Brain pericyte (primary cell): Measurements from ENCODE around the gene HRAS.

Experiments
- DNase-seq: peaks from one replicate; pipeline ENCODE4 v3.0.0-alpha.2; 2012; ENCODE audit warnings: low read depth, low spot score

HRAS gene

DNA sequence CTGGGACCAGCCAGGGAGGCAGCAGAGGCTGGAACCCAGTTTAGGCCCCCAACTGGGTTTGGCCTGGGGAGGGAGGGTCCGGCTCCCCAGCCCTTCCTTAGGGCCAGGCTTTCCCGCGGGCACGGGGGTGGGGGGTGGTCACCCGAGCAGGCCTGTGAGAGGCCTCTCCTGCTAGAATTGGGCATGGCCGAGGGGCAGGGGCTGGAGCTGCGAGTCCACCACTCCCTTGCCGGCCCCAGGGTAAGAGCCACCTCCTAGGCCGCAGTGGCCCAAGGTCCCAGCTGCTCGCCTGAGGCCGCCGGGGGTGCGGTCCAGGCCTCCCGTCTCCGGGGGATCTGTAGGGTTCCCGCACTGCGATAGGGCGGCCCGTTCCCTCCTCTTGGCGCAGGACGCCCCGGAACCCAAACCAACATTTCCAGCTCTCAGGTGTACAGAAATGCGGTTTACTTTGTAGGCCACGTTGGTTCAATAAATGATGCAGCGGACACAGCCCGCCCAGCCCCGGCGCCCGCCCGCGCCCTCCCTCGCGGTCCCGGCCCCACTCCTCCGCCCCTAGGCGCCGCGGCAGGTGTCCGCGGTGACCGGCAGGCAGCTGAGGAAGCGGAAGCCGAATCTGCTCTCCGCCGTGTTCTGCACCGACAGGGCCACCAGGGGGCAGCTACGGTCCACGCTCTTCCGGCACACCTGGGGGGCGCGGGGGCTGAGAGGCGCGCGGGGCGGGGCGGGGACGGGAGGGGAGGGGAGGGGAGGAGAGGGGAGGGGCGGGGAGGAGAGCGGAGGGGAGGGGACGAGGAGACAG, 19.3 kb upstream of the HRAS start:
- no peak for DNase-seq

GRCh38 chr11:553988-554340, 18.6 kb upstream of the HRAS start:
- no peak for DNase-seq

DNA sequence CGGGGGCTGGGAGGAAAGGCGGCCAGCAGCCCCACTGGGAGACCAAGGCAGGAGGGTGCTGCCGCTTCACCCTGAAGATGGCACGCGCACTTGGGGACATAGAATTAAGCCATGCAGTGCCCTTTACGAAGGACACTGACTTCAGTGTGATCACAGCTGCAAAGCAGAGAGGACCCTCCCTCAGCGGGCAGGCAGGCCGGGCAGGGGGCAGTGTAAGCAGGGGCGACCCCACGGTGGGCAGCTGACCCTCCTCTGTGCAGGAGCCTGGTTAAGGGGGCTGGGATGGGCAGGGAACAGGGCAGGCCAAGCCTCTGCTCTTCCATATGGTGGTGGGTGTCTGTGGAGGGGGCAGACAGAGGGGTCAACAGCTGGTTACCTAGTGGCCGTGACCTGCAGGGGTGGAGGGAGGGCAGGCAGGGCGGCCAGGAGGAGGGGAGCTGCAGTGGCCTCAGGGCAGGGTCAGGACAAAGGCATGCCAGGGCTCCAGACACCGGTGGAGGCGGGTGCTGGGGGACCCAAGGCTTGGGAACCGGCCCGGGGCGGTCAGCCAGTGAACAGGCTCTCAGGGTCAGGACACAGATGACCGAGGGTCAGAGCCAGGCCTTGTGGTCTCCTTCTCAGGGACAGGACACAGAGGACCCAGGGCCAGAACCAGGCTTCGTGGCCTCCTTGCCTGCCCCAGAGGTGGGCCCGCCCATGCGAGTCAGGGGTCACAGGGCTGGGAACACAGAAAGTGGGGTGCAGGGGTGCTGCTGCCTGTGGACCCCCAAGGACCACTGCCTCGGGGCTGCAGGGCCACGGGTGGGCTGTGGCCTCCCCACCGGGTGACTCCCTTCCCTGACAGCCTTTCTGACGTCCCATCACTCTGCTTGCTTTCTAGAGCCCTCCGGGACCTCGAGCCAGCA, 18.0 kb upstream of the HRAS start:
- no peak for DNase-seq

- no peak for DNase-seq
Observed at GRCh38 chr11:551596-551995, 16.2 kb upstream of the HRAS start.

DNA sequence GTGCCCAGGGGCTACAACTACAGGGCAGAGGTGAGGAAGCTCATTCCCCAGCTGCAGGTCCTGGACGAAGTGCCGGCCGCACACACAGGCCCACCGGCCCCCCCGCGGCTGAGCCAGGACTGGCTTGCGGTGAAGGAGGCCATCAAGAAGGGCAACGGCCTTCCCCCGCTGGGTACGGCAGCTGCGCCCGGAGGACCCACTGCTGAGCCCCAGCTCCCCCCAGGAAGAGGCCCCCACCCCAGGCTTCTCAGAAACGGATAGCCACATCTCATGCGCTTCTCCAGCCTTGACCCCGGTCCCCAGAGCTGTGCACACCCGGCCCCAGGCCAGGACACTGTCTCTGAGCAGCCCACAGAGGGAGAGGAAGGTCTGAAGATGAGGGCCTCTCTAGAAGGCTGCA, 15.8 kb upstream of the HRAS start:
- DNase-seq: no peak

DNA sequence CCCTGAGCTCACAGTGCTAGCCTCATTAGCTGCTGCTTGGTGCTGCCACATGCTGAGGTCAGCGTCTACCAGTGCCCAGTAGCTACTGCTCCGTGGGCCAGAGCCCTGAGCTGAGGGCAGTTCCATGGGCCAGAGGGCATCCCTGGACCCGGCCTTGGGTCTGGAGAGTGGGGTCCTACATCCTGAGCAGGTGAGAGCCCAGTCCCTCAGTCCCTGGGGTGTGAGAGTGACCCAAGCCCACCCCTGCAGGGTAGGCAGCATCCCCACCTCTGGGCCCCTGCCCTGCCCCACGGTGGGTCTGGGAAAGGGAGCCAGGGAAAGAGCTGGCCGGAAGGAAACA, 15.3 kb upstream of the HRAS start:
- DNase-seq: no peak

- no peak for DNase-seq
Observed at GRCh38 chr11:550021-550745, 14.8 kb upstream of the HRAS start.

- DNase-seq: no peak
Observed at GRCh38 chr11:548700-549603, 13.6 kb upstream of the HRAS start.

DNA sequence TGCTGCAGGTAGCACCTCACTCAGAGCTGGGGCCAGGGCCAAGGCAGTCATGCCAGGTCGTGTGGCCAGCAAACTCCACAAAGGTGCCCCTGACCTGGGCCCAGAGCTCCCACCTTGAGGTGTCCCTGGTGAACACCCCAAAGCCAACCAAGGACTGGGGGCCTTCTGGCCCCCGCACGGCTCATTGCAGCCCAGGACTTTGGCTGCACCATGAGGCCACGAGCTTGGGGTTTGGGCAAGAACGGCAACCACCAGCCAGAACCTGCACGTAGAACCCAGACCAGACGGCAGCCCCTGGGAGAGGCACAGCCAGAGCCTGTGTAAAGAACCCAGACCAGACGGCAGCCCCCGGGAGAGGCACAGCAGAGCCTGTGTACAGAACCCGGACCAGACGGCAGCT, 9.8 kb upstream of the HRAS start:
- DNase-seq: no peak

DNA sequence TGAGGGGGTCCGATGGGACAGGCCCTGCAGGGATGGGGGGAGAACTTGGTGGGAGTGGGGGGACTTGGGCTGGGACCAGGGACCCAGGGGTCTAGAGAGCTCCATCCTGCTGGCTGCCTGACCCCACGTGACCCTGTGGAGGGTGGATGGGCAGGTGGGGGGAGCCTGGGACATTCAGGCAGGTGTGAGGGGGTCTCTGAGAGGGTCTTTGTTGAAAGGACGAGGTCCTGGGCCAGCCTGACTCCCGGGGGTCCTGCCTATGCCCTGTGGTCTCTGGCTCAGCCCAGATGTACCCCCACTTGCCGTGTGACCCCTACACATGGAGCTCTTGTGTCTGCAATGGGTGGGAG, 9.4 kb upstream of the HRAS start:
- no peak for DNase-seq

DNA sequence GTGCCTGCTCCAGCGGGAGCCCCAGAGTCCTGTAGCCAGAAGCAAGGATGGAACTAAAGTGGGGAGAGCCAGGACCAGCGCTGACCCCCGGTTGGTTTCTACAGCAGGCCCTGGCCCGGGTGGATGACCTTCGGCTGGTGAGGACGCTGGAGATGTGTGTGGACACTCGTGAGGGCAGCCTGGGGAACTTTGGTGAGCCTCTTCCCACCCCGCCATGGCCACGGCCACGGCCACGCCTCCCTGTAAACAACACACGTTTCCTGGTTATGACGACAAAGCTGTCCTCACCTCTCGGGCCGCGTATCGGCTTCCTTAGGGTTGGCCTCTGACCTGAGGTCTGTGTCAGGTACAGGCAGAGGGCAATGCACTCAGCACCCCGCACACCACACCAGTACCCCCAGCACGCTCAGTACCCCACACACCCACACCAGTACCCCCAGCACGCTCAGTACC, 6.1 kb upstream of the HRAS start:
- no peak for DNase-seq

- no peak for DNase-seq
Observed at GRCh38 chr11:540583-541432, 5.4 kb upstream of the HRAS start.

DNA sequence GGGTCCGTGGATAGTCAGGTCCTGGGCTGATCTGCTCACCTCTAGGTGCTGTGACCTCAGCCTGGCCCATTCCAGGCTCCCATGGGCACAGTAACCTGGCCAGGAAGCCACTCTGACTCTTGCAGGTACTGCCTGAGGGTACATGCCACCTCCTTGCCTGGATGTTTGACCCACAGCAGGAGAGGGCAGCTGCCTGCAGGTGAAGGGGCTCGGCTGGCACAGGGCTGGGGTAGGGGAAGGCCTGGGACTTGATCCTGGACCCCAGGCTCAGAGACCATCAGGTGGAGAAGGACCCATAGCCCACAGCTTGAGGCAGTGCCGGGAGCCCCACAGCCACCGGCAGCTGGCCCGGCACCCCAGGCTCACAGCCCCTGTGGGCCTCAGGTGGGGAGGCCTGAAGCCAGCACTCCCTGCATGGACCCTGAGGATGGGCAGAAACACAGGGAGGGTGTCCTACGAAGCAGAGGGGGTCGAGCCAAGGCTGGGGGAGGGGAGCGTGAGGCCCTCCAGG, 4.7 kb upstream of the HRAS start:
- no peak for DNase-seq

GRCh38 chr11:538431-539051, 3.2 kb upstream of the HRAS start:
- no peak for DNase-seq

DNA sequence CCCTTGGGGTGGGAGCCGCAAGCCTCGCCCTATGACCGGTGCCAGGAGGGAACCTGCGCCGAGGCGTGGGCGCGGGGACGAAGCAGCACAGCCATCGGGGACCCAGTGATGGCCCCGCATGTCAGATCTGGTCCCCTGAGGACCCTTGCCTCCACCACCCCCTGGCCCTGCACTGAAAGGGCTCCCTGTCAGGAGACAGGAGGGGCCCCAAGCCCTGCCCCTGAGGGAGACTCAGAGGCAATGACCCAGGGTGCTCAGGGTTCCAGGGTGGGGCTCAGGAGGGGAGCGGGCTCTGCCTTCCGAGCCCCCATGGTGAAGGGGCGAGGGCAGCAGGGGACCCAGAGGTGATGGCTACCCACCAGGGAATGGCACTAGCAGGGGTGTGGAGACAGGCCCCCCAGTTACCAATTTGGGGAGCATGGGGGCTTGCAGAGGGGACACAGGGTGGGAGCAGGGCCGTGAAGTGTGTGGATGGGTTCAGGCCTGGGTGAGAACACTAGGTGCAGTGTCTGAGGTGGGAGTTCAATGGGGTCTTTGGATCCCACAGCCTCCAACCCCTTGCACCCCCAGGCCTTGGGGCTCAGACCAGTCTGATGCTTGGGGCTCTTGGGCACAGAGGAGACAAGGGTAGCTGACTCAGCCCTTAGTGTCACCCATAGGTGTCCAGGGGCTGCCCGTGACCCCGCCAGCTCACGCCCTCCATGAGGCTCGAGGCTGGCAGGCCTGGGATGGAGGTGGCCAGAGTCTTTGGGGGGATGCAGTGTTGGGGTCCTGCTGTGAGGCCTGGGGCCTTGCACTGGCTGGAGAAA, 2.5 kb upstream of the HRAS start:
- no peak for DNase-seq

DNA sequence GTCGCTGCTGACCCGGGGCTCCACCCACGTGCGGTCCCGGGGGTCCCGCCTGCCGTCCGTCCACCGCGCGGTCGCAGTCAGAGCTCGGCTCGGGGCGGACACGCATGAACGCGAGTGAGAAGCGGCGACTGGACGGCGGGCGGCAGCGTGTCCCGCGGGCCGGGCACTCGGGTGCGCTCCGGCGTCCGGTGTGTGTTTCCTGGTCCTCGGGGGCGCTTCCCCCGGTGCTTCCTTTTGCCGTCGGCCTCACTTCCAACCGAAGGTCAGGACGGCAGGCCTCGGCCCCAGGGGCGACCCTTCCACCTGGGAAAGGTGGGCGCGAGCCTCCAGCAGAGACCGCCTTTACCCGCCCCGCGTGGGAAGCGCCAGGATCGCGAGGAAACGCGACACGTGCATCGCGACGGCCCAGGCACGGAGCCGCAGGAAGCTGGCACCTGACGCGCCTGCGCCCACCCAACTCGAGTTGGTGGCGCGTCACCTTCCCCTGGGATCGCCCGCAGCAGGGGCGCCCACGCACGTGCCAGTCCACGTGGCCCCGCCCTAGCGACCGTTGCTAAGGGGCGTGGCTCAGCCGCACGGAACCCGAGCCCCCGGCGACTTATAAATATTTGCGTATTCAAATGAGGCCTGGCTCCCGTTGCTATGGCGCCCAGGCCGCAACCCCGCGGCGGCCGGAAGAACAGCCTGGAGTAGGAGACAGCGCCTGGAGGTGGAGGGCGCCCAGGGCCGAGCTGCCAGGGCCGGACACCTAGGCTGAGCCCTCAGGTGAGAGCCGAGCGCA, 1.7 kb upstream of the HRAS start, which contains the start of gene LRRC56:
Gene LRRC56, plus strand, starts transcription at position 687 of the 781 bp plus-strand sequence. CDS start 3,158 bp downstream, outside the sequence.
- DNase-seq: no peak

- no peak for DNase-seq
Observed at GRCh38 chr11:535210-535518, 212 bp downstream of the HRAS start.
